PC-3 (cell line): Measurements from ENCODE around the gene MTHFR. TPM values are rescaled to one million over a fixed set of nuclear protein-coding genes. Genes with fewer than 3 reads are reported as not detected.

Experiments
- ATAC-seq: fragments of 200-7000 bp; cut with Tn5 transposase; 2 replicates; pipeline ENCODE4 v1.9.1; 2020; ENCODE audit warnings: mild to moderate bottlenecking, moderate library complexity
- BruUV-seq: library from RNA; stranded (reverse); fragments of 400-500 nt; replicated peaks from 2 replicates; lab custom pipeline; 2021; lab: Mats Ljungman, UMichigan
- CTCF ChIA-PET: fragments of 300-600 bp; sonication (Branson Sonifier 250); formaldehyde crosslinking; loops from one replicate; lab custom pipeline; 2022; ENCODE audit warnings: antibody characterized with exemption; lab: Charles Lee
- POLR2A ChIA-PET: fragments of 300-600 bp; sonication (Branson Sonifier 250); formaldehyde crosslinking; loops from one replicate; lab custom pipeline; 2022; ENCODE audit warnings: antibody characterized with exemption; ENCODE audit not compliant: unreplicated experiment; lab: Charles Lee
- DNase-seq: peaks from one replicate; pipeline ENCODE4 v3.0.0-alpha.2; 2015
- H2AFZ ChIP-seq: fragments of 300-600 bp; sonication (generic); 2 replicates; pipeline ENCODE4 v1.6.0; 2016; ENCODE audit warnings: antibody characterized with exemption, low read length
- H3F3A ChIP-seq: fragments of 300-600 bp; sonication (generic); one replicate; pipeline ENCODE4 v1.6.0; 2017; ENCODE audit warnings: antibody characterized with exemption, low read length, control low read depth, mild to moderate bottlenecking; ENCODE audit not compliant: unreplicated experiment
- H3K27ac ChIP-seq: fragments of 300-600 bp; sonication (generic); 2 replicates; pipeline ENCODE4 v1.5.1; 2016; ENCODE audit warnings: mild to moderate bottlenecking, low read length
- H3K27me3 ChIP-seq: fragments of 300-600 bp; sonication (generic); 2 replicates; pipeline ENCODE4 v1.6.1; 2016; ENCODE audit warnings: low read length, mixed read lengths
- H3K36me3 ChIP-seq: fragments of 300-600 bp; sonication (generic); 2 replicates; pipeline ENCODE4 v1.6.1; 2016; ENCODE audit warnings: low read depth, mixed run types, low read length, mixed read lengths
- H3K4me1 ChIP-seq: fragments of 300-600 bp; sonication (generic); 2 replicates; pipeline ENCODE4 v1.5.1; 2016; ENCODE audit warnings: low read length; ENCODE audit not compliant: insufficient read depth
- H3K4me2 ChIP-seq: fragments of 300-600 bp; sonication (generic); 2 replicates; pipeline ENCODE4 v1.6.0; 2016; ENCODE audit warnings: low read length
- H3K4me3 ChIP-seq: fragments of 300-600 bp; sonication (generic); 2 replicates; pipeline ENCODE4 v1.5.1; 2016; ENCODE audit warnings: mild to moderate bottlenecking, low read length, mixed read lengths
- H3K79me2 ChIP-seq: fragments of 300-600 bp; sonication (generic); 2 replicates; pipeline ENCODE4 v1.6.1; 2017; ENCODE audit warnings: low read length, mixed read lengths
- H3K9ac ChIP-seq: fragments of 300-600 bp; sonication (generic); 2 replicates; pipeline ENCODE4 v1.6.0; 2016; ENCODE audit warnings: mild to moderate bottlenecking, low read length
- H3K9me2 ChIP-seq: fragments of 300-600 bp; sonication (generic); replicated peaks from 2 replicates; pipeline ENCODE4 v1.6.1; 2016; ENCODE audit warnings: mixed run types, low read length, mixed read lengths
- H3K9me3 ChIP-seq: fragments of 300-600 bp; sonication (generic); 2 replicates; pipeline ENCODE4 v1.6.1; 2016; ENCODE audit warnings: low read length, mixed read lengths
- H4K20me1 ChIP-seq: fragments of 300-600 bp; sonication (generic); 2 replicates; pipeline ENCODE4 v1.6.1; 2016; ENCODE audit warnings: low read length, mixed read lengths
- CTCF ChIP-seq: fragments of 300-600 bp; sonication (generic); conservative IDR thresholded peaks from 2 replicates; pipeline ENCODE4 v1.5.1; 2017; ENCODE audit warnings: antibody characterized with exemption, low read depth, mild to moderate bottlenecking, low read length
- EZH2 ChIP-seq: fragments of 300-600 bp; sonication (generic); IDR thresholded peaks from one replicate; pipeline ENCODE4 v1.6.1; 2017; ENCODE audit warnings: antibody characterized with exemption, mild to moderate bottlenecking, low read length; ENCODE audit not compliant: unreplicated experiment
- EZH2phosphoT487 ChIP-seq: fragments of 300-600 bp; sonication (generic); IDR thresholded peaks from 2 replicates; pipeline ENCODE4 v1.6.1; 2018; ENCODE audit warnings: mild to moderate bottlenecking, antibody characterized with exemption, low read length, borderline replicate concordance
- intact Hi-C: fragments of 100-400 bp; cut with micrococcal nuclease; formaldehyde crosslinking; loops from 2 replicates; pipeline ENCODE4 v1.9.0; 2023
- total RNA-seq: library from RNA; depleted of rRNA; stranded (reverse); fragments of >200 nt; gene quantifications from 2 replicates; pipeline ENCODE4 v1.2.3, GENCODE V29; 2014

The MTHFR gene
- total RNA-seq, 1 experiment from 2014 or later: 13.2 TPM

DNA sequence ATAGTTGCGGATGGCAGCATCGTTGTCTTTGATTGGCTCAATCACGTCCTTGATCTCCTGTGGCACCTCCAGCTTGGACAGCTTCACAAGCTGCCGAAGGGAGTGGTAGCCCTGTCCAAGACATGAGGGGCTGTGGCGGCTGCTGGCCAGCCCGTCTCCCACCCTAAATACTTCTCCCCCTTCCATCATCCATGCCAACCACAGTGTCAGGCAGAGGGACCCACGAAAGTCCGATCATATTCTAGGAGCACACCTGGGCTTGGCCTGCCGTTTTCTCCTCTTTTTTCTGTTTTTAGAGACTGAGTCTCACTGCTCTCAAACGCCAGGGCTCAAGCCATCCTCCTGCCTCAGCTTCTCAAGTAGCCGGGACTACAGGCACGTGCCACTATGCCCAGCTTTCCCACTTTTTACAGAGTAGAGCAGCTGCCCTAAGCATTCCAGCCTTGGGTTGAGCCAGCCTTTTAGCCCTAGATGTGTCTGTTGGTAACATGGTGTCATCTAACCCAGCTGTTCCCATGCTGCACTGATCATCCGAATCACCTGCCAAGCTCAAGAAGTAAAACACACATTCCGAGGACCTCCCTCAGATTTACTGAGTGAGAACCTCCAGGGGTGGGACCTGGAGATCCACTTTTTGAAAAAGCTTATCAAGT, 10.4 kb downstream of the MTHFR start:
- no peak overlapping the region for H3K27ac ChIP-seq
- H3K36me3 ChIP-seq: no peaks in the 10 kb centered on the region
- no peak for TF ChIP-seq EZH2phosphoT487
- no peak for TF ChIP-seq CTCF
- TF ChIP-seq EZH2: no peak
- no peaks in the 10 kb centered on the region for H3K79me2 ChIP-seq
- peaks cover 14% of the 10 kb centered on the region for H3K4me1 ChIP-seq
- no peaks in the 10 kb centered on the region for H3K27me3 ChIP-seq
- CTCF ChIA-PET: no interaction called here
- H3K9ac ChIP-seq: no peak overlapping the region
- no peak overlapping the region for H3K4me3 ChIP-seq
- no peaks in the 10 kb centered on the region for H3K9me2 ChIP-seq
- no peaks in the 10 kb centered on the region for H4K20me1 ChIP-seq
- ATAC-seq (no peak), DNase-seq (no peak)
- POLR2A ChIA-PET: no interaction called here
- H2AFZ ChIP-seq: no peak overlapping the region
- no peak overlapping the region for H3K4me2 ChIP-seq
- BruUV-seq: no TSS peak
- no peaks in the 10 kb centered on the region for H3F3A ChIP-seq
- intact Hi-C loops: no loop called here
- no peaks in the 10 kb centered on the region for H3K9me3 ChIP-seq

GRCh38 chr1:11794446-11795237, 11.1 kb downstream of the MTHFR start:
- Histone ChIP-seq H3K27ac (no peak overlapping the region), H3K9me3 (no peaks in the 10 kb centered on the region), H3K9me2 (no peaks in the 10 kb centered on the region), H3K4me1 (peaks cover 18% of the 10 kb centered on the region), H3K36me3 (no peaks in the 10 kb centered on the region), H3F3A (no peaks in the 10 kb centered on the region), H3K9ac (no peak overlapping the region), H2AFZ (no peak overlapping the region), H3K4me2 (no peak overlapping the region), H3K79me2 (no peaks in the 10 kb centered on the region), H3K27me3 (no peaks in the 10 kb centered on the region), H3K4me3 (no peak overlapping the region), H4K20me1 (no peaks in the 10 kb centered on the region)
- POLR2A ChIA-PET: no interaction called here
- intact Hi-C loops: no loop called here
- DNase-seq (no peak), ATAC-seq (no peak)
- CTCF ChIA-PET: no interaction called here
- BruUV-seq: no TSS peak
- TF ChIP-seq CTCF: no peak
- no peak for TF ChIP-seq EZH2
- TF ChIP-seq EZH2phosphoT487: no peak

DNA sequence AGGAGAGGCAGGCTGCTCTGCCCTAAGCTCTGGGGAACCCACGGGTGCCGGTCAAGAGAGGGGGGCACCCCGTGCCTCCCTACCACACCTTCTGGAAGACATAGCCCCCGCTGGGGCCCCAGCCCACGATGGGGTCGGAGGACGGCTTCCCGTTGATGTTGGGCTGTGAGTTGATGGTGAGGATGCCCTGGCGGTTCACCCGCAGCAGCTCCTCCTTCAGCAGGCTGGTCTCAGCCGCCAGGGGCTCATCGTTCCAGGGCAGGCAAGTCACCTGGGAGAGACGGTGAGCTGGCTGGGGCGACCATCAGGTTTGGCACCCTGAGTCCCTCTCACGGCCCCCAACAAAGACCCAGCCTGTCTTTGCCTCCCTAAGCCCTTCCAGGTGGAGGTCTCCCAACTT, 11.9 kb downstream of the MTHFR start:
- TF ChIP-seq EZH2 (no peak), CTCF (no peak), EZH2phosphoT487 (no peak)
- Histone ChIP-seq H2AFZ (no peak overlapping the region), H3K9me3 (no peaks in the 10 kb centered on the region), H3K4me1 (peaks cover 18% of the 10 kb centered on the region), H3K27ac (no peak overlapping the region), H3K36me3 (no peaks in the 10 kb centered on the region), H3K27me3 (no peaks in the 10 kb centered on the region), H3K4me2 (no peak overlapping the region), H3F3A (no peaks in the 10 kb centered on the region), H3K9me2 (no peaks in the 10 kb centered on the region), H3K79me2 (no peaks in the 10 kb centered on the region), H4K20me1 (no peaks in the 10 kb centered on the region), H3K4me3 (no peak overlapping the region), H3K9ac (no peak overlapping the region)
- ATAC-seq (no peak), DNase-seq (no peak)
- ChIA-PET POLR2A (no interaction called here), CTCF (no interaction called here)
- intact Hi-C loops: no loop called here
- no TSS peak for BruUV-seq
